Epidermal melanocyte (primary cell): Measurements from ENCODE around the gene VN1R4.
"Not testable (repeated sequence)": the region's sequence is repeated elsewhere in the genome, so short reads cannot be mapped to it uniquely, and the experiment has no call there.

Experiments used
- DNase-seq: peaks from one replicate; pipeline ENCODE4 v3.0.0; 2011; ENCODE audit warnings: low spot score; ENCODE audit not compliant: insufficient read length

The VN1R4 gene

GRCh38 chr19:53267623-53268022 lies at the start of gene VN1R4:
Gene VN1R4, minus strand, starts transcription at chr19:53267723. Its CDS starts 58 bp downstream, at chr19:53267665.
- not testable (repeated sequence) for DNase-seq

GRCh38 chr19:53311897-53312296 lies 44.4 kb upstream of the VN1R4 start:
- no peak for DNase-seq

- no peak for DNase-seq
These were observed 43.5 kb upstream of the VN1R4 start for GRCh38 chr19:53311044-53311443.

GRCh38 chr19:53308339-53308811 lies 40.9 kb upstream of the VN1R4 start:
- no peak for DNase-seq

GRCh38 chr19:53301341-53301740 lies 33.8 kb upstream of the VN1R4 start:
- DNase-seq: not testable (repeated sequence)

- DNase-seq: no peak
These were observed 27.4 kb upstream of the VN1R4 start for GRCh38 chr19:53294786-53295441.

GRCh38 chr19:53290758-53291549 lies 23.4 kb upstream of the VN1R4 start:
- DNase-seq: no peak

GRCh38 chr19:53285087-53285486 lies 17.6 kb upstream of the VN1R4 start:
- DNase-seq: no peak

GRCh38 chr19:53281947-53282346 lies 14.4 kb upstream of the VN1R4 start:
- DNase-seq: not testable (repeated sequence)

GRCh38 chr19:53275480-53275879 lies 8.0 kb upstream of the VN1R4 start:
- DNase-seq: no peak

- no peak for DNase-seq
These were observed 4.5 kb upstream of the VN1R4 start for GRCh38 chr19:53272044-53272443.

- not testable (repeated sequence) for DNase-seq
These were observed 2.3 kb upstream of the VN1R4 start for GRCh38 chr19:53269861-53270260.

- not testable (repeated sequence) for DNase-seq
These were observed 9.7 kb downstream of the VN1R4 start, which contains the start of gene VN1R2 for GRCh38 chr19:53257715-53258342. Gene VN1R2, plus strand, starts transcription at chr19:53258292. Its CDS starts 84 bp downstream, at chr19:53258376.

GRCh38 chr19:53254411-53255341 lies 12.8 kb downstream of the VN1R4 start, which contains the start of gene ZNF677:
Gene ZNF677, minus strand, starts transcription at chr19:53254873. Its CDS starts 3,323 bp downstream, at chr19:53251550.
- DNase-seq: peak; percentile 65

- no peak for DNase-seq
These were observed 21.0 kb downstream of the VN1R4 start for GRCh38 chr19:53246498-53246897.

GRCh38 chr19:53237114-53237777 lies 30.3 kb downstream of the VN1R4 start:
- DNase-seq: no peak

- DNase-seq: no peak
These were observed 42.9 kb downstream of the VN1R4 start for GRCh38 chr19:53224606-53225005.

GRCh38 chr19:53222716-53223115 lies 44.8 kb downstream of the VN1R4 start:
- not testable (repeated sequence) for DNase-seq
